GM12801 (cell line): Measurements from ENCODE around the gene MICAL3.

Source experiments
- CTCF ChIP-seq: IDR thresholded peaks from one replicate; pipeline ENCODE4 v1.5.1; 2011; ENCODE audit warnings: control low read depth; ENCODE audit not compliant: insufficient read length; ENCODE audit errors: extremely low read depth

MICAL3 gene

DNA sequence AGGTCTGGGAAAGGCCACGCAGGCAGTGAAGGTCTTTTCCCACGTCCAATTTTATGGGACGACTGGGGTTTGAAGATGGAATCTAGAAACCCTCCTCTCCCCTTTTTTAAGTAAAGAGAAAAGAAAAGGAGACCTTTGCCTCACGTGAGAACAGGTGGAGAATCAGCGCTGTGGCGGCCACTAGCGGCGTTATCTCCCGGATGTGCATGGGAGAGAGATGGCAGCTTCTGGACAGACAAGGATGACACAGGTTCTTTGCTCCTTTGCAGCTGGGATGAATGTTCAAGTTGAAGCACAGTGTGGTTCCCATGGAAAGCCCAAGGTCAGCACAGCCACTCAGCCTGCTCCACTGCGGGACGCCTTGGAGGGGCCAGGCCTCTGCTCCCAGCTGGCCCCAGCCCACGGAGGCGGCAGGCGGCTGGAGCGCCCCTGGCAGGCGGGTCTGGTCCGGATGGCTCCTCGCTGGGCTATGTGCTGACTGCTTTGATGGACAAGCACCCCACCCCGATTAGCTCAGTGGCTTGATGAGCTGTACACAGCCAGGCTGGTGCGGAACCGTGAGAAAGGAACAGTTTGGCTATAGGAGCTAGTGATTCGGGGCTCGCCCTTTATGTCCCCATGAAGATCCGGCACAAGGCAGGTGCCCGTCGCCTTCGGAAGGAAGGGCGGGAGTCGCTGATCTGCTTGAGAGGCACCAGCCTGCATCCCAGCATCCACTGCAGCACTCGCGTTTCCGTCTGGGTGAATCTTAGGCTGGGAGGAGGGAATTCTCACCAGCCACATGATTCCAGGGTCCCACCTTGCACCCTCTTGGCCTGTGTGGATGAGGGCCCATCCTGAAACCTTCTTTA lies 235.6 kb downstream of the MICAL3 start:
- TF ChIP-seq CTCF = no peak

DNA sequence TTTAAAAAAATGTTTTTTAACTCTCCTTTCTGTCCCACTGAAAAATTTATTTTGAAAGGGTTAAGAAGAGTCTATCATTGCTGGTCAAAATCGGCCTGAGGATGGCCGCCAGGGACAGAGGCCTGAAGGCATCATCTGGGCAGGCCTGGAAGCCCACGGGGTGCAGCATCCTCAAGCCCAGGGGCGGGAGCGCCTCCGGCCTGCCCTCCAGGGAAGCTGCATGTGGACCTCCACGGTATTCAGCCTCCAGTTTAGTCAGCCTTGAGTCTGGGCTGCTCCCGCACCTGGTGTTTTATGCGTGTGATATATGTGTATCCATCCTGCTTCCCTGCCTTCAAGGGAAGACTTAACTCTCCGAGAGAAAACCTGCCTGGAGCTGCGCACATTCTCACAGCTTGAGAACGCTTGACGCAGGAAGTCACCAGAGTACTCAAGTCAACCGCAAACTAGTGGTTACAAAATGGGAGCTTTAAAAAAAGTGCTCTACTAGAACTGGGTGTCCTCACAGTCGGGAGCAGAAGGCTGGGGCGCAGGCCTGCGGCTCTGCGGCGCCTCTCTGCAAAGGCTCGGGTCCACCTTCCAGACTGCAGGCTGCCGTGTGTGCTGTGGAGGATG lies 236.5 kb downstream of the MICAL3 start:
- TF ChIP-seq CTCF = no peak

GRCh38 chr22:17787241-17787640 lies 237.1 kb downstream of the MICAL3 start:
- no peak for TF ChIP-seq CTCF

- no peak for TF ChIP-seq CTCF
These were observed 237.8 kb downstream of the MICAL3 start for GRCh38 chr22:17786435-17787161.

DNA sequence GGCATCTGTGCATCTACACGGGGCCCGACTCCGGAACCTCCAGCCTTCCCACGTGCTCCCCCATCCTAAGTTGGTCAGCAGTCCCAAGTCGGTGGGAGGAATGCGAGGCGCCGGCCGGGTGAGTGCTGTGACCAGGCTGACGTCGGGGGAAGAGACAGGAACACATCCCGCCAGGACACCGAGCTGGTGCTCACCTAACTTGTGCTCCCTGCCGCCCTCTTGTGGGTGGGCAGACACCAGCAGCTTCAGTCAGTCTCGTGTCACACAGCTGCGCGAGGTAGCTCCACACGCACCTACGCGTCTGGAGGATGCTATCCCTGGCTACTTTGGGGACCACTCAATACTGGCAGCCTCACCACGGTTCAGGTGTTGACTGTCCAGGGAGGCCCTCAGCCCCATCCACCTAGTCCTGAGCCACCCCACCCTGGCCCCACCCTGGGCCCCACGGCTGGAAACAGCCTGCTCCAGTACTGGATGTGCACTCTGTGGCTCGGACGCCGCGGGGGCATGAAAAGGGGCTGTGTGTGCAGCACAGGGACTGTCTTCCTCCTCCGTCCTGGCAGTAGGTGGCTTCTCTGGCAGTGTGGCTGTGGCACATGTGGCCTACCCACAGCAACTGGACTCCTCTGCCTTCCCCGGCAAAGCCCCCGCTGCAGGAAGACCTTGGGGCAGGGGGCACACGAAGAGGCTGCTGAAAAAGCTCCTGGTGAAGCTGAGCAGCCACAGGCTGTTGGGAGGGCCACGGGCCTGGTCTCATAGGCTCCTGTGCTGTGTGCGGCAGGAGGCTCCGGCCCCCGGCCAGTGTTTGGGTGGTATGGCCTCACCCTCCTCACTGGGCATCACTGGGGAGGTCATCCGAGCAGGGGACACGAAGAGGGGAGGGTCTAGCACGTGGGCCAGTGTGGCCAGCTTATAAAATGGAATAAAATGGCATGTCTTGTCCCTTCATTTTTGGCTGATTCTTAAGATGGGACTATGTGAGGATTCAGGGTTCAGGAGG lies 238.9 kb downstream of the MICAL3 start:
- no peak for TF ChIP-seq CTCF

DNA sequence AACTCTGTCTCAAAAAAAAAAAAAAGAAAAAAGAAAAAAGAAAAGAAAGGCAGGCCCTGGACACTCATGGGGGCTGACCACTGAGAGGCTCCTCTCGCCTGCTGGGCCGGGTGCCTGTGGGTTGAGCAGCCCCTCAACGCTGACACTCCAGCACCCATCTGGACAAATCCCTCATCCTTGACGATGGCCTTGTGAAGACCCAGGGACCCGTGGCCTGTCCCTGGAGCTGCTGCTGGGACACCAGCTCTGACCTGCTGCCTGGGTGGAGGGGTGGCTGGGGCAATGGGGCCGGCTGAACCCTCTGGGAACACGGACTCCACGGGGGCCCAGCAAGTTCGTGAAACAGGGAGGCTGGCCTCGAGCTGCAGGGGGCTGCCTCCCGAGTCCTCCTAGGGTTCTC lies 239.6 kb downstream of the MICAL3 start:
- no peak for TF ChIP-seq CTCF
